IPS-NIHi11 (cell line): ENCODE measurements around the gene HOXC13.

Source experiments
- DNase-seq: peaks from one replicate; pipeline ENCODE4 v3.0.0; 2012; ENCODE audit warnings: mixed read lengths, low spot score

The HOXC13 gene, protein sequence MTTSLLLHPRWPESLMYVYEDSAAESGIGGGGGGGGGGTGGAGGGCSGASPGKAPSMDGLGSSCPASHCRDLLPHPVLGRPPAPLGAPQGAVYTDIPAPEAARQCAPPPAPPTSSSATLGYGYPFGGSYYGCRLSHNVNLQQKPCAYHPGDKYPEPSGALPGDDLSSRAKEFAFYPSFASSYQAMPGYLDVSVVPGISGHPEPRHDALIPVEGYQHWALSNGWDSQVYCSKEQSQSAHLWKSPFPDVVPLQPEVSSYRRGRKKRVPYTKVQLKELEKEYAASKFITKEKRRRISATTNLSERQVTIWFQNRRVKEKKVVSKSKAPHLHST

DNA sequence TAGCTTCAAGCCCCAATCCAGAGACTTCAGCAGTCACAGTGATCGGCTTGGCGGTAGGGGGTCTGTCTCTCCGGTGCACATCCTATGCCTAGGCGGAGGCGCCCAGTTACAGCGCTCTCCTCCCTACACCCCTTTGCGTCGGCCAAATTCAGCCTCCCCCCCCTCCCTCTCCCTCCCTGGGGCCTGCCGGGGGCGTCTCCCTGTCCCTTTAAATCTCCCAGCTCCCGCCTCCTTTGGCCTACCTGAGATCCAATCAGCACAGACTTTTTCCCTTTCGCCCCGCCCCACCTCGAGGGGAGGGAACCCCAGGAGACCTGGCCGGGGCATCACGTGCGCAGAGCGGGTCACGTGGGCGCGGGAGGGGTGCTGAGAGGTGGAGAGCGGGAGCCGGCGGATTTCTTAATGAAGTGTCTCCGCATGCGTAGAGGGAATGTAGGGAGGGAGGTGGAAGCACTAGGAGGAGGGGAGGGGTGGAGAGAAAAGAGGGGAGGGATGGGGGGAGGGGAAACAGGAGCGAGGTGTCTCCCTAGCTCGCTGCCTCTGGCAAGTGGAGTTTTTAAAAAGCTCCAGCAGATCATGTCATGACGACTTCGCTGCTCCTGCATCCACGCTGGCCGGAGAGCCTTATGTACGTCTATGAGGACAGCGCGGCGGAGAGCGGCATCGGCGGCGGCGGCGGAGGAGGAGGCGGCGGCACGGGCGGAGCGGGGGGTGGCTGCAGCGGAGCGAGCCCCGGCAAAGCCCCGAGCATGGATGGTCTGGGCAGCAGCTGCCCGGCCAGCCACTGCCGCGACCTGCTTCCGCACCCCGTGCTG is at the start of gene HOXC13:
Gene HOXC13 (plus strand): TSS at position 506 of the 815 bp plus-strand sequence. CDS start 76 bp downstream, at position 582.
- peak; percentile 91 for DNase-seq

GRCh38 chr12:53890081-53890480 is 48.5 kb upstream of the HOXC13 start:
- no peak for DNase-seq

DNA sequence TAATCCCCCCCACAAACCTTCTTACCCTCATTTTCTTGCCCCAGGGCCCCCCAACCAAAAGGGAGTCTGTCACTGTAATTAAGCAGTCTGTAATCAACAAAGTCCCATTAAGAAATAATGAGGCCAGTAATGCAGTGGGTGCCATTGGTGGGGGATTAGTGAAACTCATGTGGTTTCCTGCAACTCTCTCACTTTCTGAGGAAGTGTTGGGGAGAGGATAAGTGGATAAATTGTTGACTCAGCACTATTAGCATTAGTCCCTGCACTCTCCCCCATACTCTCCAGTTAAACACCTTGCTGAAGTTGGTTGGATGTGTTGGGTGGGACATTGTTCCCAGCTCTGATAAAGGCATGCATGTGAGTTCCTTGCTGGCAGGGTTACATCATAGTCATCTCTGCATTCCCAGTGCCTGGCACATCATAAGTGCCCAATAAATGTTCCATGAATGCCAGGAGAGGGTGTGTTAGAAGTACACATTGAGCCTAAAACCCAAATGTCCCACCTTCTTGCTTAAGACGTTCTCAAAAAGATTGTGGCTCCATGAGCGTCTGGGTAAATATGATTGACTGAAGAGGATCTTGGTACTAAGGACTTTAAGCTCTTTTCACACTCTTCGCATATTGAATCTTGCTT is 45.8 kb upstream of the HOXC13 start:
- no peak for DNase-seq

GRCh38 chr12:53899230-53899629 is 39.4 kb upstream of the HOXC13 start:
- DNase-seq: no peak

GRCh38 chr12:53907103-53907502 is 31.5 kb upstream of the HOXC13 start:
- no peak for DNase-seq

DNA sequence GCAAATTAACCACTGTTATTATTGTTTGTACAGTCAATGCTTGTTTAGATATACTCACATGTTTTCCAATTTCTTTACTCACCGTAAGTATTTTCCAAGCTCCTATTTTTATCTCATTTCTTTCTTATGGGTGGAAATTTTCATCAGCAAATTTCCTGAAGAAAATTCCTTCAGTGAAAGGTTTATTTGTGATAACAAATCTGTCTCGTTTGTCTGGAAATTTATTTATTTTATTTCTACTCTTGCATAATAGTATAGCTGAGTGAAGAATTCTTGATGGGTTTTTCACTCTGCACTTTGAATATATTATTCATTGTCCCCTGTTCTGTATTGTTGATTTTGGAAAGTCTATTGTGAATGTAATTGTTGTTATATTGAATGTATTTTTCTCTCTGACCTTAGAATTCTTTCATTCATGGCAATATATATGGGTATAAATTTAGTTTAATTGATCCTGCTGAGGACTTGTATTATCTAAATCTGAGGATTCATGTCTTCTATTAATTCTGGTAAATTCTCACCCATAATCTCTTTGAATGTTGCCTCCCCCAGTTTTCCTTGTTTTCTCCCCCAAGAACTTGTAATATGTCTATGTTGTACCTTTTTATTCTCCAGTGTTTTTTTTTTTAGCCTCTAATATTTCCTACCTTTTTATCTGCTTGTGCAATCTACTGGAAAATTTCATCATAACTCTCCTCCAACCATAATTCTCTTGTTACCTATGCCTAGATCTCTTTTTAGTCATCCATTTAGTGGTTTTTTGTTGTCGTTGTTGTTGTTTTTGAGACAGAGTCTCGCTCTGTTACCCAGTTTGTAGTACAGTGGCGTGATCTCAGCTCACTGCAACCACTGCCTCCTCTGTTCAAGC is 21.6 kb upstream of the HOXC13 start:
- DNase-seq: no peak

- DNase-seq: no peak
Measured at GRCh38 chr12:53924521-53925405, 13.9 kb upstream of the HOXC13 start.

- no peak for DNase-seq
Measured at GRCh38 chr12:53927220-53928029, 11.2 kb upstream of the HOXC13 start.

GRCh38 chr12:53928054-53928835 is 10.4 kb upstream of the HOXC13 start:
- DNase-seq: no peak

DNA sequence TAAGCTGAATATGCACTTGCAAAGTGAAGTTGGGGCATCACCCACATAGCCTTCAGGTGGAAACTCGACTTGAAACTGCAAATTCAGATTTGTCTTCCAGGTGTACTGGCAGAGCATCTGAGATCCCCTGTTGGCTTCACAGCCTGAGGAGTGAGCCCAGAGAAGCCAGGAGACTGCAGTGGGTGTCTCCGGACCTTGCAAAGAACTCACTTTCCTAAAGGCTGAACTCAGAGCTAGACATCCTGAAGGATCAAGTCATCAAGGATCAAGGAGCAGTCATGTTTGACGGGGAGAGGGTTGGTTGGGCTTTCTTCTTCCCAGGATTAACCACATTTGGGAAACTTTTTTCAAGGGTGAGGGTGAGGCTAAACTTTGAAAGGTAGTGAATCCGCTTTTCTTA is 9.1 kb upstream of the HOXC13 start:
- no peak for DNase-seq

- DNase-seq: no peak
Measured at GRCh38 chr12:53930591-53931255, 7.9 kb upstream of the HOXC13 start.

DNA sequence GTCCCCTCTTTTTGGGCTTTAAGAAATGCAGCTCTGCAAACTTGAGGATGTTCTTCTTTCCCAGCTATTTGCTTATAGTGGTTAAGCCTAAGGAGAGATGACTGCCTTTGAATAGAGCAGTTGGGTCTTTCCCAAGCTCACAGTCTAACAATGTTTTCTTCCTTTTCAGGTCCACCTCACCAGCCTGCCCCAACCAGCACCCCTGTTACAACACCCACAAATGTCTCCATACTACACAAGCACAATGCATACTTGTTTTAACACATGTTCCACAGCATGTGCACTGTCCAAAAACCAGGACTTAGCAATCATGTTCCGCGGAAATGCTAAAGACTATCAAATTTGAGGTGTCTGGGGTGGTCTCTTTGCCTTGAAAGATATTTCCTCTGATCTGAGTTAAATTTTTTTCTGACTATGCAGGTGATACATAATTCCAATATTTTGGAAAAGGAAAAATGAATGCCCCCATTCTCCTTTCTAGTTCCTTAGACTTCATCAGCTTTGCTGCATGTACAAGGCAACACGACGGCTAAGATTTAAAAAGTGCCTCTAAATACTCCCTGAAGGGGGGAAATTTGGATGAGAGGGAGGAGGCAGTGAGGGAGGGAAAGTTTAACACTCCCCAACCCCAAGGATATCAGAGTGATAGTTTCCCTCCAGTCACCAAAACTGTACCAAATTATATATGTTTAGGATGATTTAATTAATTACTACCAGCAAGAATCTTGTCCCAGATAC is 6.6 kb upstream of the HOXC13 start:
- no peak for DNase-seq

- DNase-seq: no peak
Measured at GRCh38 chr12:53932915-53933314, 5.7 kb upstream of the HOXC13 start.

- DNase-seq: no peak
Measured at GRCh38 chr12:53935383-53936341, 3.0 kb upstream of the HOXC13 start.

- DNase-seq: no peak
Measured at GRCh38 chr12:53937099-53937498, 1.5 kb upstream of the HOXC13 start.

DNA sequence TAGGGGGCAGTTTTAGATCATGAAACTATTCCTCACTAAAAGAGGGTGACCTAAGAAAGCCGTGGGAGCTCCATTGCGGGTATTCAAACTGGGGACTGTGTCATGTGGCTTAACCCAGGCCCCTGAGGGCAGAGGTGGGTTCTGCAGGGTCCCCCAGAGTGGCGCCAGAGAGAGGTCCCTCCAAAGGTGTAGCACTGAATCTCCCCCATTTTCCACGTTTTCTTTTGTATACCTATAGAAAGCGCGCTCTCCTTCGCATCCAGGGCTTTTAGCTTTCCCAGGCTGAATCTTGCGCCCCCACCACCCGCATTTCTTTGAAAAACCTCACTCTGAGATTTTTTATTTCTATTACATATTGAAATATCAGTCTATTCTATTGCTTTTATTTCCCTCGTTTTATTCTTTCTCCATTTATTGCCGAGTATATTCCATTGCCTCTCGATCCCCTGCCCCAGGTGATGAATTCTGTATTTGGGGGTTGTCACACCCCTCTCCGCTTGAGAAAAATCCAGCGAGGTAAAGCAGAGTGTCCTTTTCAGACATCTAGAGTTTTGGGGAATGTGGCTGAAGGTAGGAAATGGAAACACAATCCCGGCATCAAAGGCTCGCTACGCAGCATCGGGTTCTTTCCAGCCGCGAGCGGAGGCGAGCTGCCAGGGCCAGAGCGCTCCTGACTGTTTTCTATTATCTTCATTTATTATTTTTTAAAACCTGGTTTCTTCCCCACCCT is 870 bp upstream of the HOXC13 start:
- DNase-seq: no peak
